Heart left ventricle (tissue), 13 donors: ENCODE results near the gene TBC1D4.

Experiments used
- CTCF ChIP-seq, 12 donors: fragments of 200-600 bp; sonication (generic) in 4 of 12; IDR thresholded peaks; one replicate each; pipeline versions ENCODE4 v1.5.0 to v1.8.0; 2018 to 2022; ENCODE audit warnings: antibody characterized with exemption in 12 of 12, mild to moderate bottlenecking in 5 of 12
- POLR2A ChIP-seq, 2 donors: fragments of 450-650 bp; IDR thresholded peaks; one replicate each; pipeline ENCODE4 v1.6.1; 2017; ENCODE audit warnings: antibody characterized with exemption in 2 of 2, mild to moderate bottlenecking in 2 of 2, moderate library complexity in 2 of 2
- donor health status: ischemic (EF 13 %, LVEDD 7.1; RV severe dilation, severe dysfunction).
- donor health status: DM: no; HTN: yes; CAD: no.
- donor health status: DM: no; HTN: no; CAD: no.
- donor health status: ischemic (EF 25% LVEDD 6.9; RV normal size, moderate dysfunction).
- donor health status: ischemic (EF 25% LVEDD 5.7; RV mildly dilated, moderate dysfunction).
- donor health status: ischemic (EF 35%, LVEDD 5.7; RV mildly dilated, moderate dysfunction).
- donor health status: nonischemic (EF 11% LVEDD 7.7; RV severe dilation, severe dysfunction).
- donor health status: DM: yes; HTN: yes; CAD: no.
- donor health status: PGD.
- donor health status: ischemic (EF 29% LVEDD 5.4; RV normal size, mild dysfunction).
- donor health status: nonischemic (EF 23%, LVEDD 6.1; RV moderate dilation, normal function).

GRCh38 chr13:75264611-75265010, 217.4 kb downstream of the TBC1D4 start:
- no peak for TF ChIP-seq POLR2A (IDR thresholded peaks at IDR 0.05)
- TF ChIP-seq CTCF (IDR thresholded peaks at IDR 0.05), result no peak
